NCI-H1092 treated with DMSO at 0.1 percent for 48 hours (cell line): ENCODE data around the gene PANK2.
A peak's percentile ranks its signal among the peaks of the same experiment; 100 is the strongest.
"Not testable (repeated sequence)": the region's sequence is repeated elsewhere in the genome, so short reads cannot be mapped to it uniquely, and the experiment has no call there.

Experiments
- DNase-seq: peaks from one replicate; lab custom pipeline; 2025; lab: John Stamatoyannopoulos, UW

The PANK2 gene

GRCh38 chr20:3888622-3889488 lies at the start of gene PANK2:
Gene PANK2, plus strand, starts transcription at chr20:3889387.
- DNase-seq = peak; percentile 98

DNA sequence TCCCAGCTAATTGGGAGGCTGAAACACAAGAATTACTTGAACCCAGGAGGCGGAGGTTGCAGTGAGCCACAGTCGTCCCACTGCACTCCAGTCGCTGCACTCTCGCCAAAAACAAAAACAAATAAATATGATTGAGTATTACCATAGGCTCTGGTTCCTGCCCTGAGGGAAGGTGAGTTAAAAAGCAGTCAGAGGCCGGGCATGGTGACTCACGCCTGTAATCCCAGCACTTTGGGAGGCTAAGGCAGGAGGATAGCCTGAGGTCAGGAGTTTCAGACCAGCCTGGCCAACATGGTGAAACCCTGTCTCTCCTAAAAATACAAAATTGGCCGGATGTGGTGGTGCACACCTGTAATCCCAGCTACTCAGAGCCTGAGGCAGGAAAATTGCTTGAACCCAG lies 49.0 kb upstream of the PANK2 start:
- DNase-seq = not testable (repeated sequence)

GRCh38 chr20:3842348-3842930 lies 46.7 kb upstream of the PANK2 start:
- DNase-seq = no peak

DNA sequence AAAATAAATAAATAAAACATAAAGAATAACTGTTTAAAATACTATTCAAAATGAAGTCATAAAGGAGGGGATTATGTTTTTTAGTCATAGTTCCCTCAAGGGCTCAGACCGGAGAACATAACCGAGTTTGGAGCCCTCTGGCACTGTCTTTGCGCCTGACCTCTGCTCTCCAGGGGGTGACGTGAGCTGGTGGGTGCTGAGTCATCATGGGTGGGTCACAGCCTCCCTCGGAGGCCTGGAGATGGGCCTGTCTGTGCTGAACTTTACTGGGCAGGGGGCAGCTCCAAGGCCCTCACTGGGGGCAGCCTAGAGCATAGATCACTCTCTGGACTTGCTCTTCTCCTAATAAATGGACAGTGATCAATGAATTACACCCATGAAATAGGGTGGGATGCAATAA lies 45.7 kb upstream of the PANK2 start:
- no peak for DNase-seq

DNA sequence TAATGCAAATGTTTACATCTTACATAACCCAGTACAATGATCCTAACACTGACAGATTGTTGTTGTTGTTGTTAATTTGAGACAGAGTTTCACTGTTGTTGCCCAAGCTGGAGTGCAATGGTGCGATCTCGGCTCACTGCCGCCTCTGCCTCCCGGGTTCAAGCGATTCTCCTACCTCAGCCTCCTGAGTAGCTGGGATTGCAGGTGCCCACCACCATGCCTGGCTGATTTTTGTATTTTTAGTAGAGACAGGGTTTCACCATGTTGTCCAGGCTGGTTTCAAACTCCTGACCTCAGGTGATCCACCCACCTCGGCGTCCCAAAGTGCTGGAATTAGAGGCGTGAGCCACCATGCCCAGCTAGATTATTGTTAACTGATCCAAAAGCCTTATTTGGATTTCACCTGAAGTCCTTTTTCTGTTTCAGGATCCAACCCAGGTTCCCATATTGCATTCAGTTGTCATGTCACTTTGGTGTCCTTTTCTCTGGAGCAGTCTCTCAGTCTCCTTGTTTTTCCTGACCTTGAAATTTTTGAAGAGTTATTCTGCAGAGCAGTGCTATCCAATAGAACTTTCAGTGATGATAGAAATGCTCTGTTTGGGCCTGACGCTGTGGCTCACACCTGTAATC lies 45.1 kb upstream of the PANK2 start:
- DNase-seq = not testable (repeated sequence)

DNA sequence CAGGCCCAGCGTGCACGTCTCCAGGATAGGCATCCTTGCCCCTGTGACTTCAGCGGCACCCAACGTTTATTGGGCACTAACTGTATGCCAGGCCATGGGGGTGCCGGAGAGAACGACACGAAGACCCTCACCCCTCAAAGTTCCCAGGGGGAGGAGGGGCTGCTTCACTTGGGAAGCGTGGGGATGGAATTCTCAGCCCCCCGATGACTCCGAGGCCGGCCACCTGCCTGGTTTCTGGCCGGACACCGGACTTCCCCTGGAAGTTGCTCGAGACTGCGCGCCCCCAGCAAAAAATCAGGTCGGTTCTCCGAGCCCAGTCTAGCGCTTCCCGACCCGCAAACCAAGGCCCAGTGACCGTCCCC lies 42.8 kb upstream of the PANK2 start:
- DNase-seq = no peak

DNA sequence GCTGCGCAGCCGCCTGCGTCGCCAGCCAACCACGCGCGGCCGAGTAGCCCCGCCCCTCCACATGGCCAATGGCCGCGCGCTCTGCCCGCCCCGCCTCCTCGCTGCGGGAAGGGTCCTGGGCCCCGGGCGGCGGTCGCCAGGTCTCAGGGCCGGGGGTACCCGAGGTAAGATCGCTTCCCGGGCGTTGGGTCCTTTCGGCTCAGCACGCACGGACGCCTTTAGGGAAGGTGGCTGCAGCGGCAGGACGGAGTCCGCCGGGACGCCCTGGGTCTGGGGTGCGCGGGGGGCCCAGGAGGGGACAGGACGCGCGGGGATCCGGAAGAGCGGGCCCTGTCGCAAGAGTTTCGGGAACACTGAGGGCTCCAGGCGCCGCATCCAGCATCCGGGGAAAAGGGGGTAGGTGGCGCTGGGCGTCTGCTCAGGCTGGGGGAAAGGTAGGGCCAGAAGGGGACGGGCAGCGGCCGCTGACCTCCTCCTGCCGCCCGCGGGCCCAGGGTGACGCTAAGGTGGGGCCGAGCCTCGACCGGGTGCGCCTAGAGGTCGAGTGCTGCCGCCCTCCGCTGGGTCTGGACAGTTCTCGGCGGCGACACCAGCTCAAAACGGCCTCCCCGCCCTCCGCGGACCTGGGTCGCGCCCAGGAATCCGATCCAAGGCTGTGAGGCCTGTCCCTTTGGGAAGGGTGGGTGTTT lies 42.3 kb upstream of the PANK2 start, which contains the start of gene MAVS:
Gene MAVS, plus strand, starts transcription at position 95 of the 689 bp plus-strand sequence. CDS start 7,791 bp downstream, outside the sequence.
- DNase-seq = peak; percentile 92

DNA sequence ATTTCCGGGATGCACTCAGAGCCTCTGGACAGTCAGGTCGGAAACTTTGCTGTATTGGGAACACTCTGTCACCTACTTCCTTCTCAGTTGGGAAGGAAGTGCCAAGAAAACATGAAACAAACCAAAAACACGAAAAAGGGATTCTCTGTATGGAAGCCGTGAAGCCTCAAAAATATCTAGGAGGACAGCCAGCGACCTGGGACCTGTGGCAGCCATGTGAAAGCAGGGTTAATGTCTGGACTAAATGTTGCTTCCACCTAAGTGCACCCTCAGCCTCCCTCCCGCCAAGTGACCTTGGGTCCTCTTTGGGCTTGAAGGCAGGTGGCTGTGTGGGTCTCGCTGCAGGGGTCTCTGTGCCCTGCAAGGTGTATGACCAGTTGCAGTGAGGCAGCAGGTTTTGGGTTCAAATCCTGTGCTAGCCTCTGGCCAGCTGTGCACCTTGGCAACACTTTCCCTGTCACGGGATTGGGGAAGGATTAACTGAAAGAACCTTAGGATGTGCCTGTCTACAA lies 41.7 kb upstream of the PANK2 start:
- no peak for DNase-seq

GRCh38 chr20:3848565-3848964 lies 40.6 kb upstream of the PANK2 start:
- no peak for DNase-seq

DNA sequence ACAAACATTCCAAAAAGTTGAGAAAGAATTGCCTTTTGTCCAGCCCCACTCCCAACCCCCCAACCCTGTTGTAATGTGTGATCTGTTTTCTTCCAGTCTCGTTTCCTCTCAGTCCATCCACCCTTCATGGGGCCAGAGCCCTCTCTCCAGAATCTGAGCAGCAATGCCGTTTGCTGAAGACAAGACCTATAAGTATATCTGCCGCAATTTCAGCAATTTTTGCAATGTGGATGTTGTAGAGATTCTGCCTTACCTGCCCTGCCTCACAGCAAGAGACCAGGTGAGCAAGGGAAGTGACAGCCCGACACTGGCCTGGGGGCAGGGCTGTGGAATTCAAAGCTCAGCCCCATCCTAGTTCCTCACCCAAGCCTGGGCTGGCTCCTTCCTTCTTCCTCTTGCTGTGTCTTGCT lies 34.7 kb upstream of the PANK2 start:
- no peak for DNase-seq

DNA sequence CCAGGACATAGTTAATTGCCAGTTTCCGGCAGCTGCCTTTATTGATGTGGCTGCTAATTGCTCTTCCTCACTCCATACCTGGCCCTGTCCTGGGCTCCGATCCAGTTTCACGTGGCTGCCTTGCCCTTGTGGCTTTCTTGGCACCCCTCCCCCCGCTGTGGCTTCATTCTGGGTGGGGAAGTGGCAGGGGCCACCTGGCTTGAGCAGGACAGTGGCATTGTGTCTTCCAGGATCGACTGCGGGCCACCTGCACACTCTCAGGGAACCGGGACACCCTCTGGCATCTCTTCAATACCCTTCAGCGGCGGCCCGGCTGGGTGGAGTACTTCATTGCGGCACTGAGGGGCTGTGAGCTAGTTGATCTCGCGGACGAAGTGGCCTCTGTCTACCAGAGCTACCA lies 31.8 kb upstream of the PANK2 start:
- DNase-seq = peak; percentile 80

- DNase-seq = no peak
Measured at GRCh38 chr20:3858689-3859088, 30.5 kb upstream of the PANK2 start.

- no peak for DNase-seq
Measured at GRCh38 chr20:3861191-3861590, 28.0 kb upstream of the PANK2 start.

DNA sequence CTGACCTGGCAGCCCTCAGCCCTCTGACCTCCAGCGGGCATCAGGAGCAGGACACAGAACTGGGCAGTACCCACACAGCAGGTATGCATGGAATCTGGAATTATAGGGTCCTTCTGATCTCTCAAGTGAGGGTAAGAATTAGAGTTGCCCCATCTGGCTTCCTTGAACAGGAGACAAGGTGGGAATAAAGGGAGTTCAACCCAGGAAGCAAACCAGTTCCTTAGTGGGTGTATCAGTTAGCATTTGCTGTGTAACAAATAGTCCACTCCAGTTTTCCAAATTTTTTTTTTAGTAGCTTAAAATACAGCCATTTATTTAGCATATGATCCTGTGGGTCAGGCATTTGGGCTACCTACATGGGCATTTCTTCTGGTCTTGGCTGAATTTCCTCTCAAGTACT lies 26.9 kb upstream of the PANK2 start:
- no peak for DNase-seq

- no peak for DNase-seq
Measured at GRCh38 chr20:3863317-3863716, 25.9 kb upstream of the PANK2 start.

GRCh38 chr20:3864518-3864917 lies 24.7 kb upstream of the PANK2 start:
- DNase-seq = no peak

- no peak for DNase-seq
Measured at GRCh38 chr20:3865152-3865886, 23.9 kb upstream of the PANK2 start.

DNA sequence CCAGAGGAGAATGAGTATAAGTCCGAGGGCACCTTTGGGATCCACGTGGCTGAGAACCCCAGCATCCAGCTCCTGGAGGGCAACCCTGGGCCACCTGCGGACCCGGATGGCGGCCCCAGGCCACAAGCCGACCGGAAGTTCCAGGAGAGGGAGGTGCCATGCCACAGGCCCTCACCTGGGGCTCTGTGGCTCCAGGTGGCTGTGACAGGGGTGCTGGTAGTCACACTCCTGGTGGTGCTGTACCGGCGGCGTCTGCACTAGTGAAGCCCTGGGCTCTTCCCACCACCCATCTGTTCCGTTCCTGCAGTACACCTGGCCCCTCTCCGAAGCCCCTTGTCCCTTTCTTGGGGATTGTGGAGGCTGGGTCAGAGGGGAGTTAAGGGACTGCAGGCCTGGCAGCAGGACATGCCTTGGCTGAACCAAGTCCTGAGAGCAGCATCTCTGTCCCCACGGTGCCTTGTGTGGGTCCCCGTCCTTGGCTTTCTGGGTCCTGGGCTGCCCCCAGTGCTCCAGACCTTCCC lies 23.2 kb upstream of the PANK2 start:
- no peak for DNase-seq

DNA sequence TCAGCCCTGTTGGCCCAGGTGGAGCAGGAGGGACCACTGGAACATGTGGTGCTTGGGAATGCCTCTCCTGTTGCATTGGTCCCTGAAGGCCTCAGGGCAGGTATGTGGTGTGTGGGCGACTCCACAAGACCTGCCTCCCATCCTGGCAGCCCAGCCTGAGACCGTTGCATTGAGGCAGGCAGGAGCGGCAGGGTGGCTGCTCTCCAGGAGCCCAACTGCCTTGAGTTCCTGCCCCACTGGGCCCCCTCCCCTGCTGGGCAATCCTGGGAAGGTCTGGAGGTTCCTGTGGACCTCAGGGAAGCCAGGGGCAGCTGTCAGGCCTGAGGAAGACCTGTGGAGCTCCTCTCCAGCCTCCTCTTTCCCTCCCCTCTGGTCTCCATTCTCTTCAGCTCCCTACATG lies 22.7 kb upstream of the PANK2 start:
- DNase-seq = no peak

DNA sequence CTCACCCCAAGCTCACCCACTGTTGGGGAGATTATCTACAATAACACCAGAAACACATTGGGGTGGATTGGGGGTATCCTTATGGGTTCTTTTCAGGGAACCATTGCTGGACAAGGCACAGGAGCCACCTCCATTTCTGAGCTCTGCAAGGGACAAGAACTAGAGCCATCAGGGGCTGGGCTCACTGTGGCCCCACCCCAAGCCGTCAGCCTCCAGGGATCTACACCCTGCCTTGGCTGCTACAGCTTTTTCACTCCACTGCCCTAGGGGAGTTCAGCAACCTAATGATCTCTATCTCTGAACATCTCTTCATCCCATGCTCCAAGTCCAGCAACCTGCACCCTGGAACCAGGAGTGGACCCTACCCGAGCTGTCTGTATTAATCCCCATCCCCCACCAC lies 21.4 kb upstream of the PANK2 start:
- no peak for DNase-seq
